Measurements from ENCODE around the gene NT5C1B.

GRCh38 chr2:18610090-18610489, 20.7 kb upstream of the NT5C1B start:
- TF ChIP-seq CTCF (IDR thresholded peaks at IDR 0.05) (no peak), POLR2A (IDR thresholded peaks at IDR 0.05) (no peak), EP300 (IDR thresholded peaks at IDR 0.05; ENCODE audit: low read depth) (no peak), POLR2AphosphoS5 (IDR thresholded peaks at IDR 0.05) (no peak)

Data from transverse colon (tissue), 4 donors.